Measurements from ENCODE around the gene CFD.
"Not testable (repeated sequence)": the region's sequence is repeated elsewhere in the genome, so short reads cannot be mapped to it uniquely, and the experiment has no call there.

CFD gene

DNA sequence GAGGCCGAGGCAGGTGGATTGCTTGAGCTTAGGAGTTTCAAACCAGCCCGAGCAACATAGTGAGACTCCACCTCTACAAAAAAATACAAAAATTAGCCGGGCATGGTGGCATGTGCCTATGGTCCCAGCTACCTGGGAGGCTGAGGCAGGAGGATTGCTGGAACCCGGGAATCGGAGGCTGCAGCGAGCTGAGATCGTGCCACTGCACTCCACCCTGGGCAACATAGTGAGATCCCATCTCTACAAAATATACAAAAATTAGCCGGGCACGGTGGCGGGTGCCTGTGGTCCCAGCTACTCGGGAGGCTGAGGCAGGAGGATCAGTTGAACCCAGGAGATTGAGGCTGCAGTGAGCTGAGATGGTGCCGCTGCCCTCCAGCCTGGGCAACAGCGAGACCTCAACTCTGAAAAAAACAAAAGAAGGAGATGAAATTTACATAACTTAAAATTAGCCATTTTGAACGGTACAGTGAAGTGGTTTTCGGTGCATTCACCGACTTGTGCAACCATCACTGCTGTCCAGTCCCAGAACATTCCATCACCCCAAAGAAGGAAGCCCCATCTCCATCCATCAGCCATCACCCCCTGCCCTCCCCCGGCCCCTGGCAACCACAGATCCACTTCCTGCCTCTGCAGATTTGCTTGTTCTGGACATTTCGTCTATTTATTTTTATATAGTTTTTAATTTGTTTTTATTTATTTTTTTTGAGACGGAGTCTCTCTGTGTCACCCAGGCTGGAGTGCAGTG lies 33.4 kb upstream of the CFD start:
- no peak for DNase-seq (ENCODE audit: low read depth)

GRCh38 chr19:827314-827709 lies 32.2 kb upstream of the CFD start:
- no peak for DNase-seq (ENCODE audit: low read depth)

DNA sequence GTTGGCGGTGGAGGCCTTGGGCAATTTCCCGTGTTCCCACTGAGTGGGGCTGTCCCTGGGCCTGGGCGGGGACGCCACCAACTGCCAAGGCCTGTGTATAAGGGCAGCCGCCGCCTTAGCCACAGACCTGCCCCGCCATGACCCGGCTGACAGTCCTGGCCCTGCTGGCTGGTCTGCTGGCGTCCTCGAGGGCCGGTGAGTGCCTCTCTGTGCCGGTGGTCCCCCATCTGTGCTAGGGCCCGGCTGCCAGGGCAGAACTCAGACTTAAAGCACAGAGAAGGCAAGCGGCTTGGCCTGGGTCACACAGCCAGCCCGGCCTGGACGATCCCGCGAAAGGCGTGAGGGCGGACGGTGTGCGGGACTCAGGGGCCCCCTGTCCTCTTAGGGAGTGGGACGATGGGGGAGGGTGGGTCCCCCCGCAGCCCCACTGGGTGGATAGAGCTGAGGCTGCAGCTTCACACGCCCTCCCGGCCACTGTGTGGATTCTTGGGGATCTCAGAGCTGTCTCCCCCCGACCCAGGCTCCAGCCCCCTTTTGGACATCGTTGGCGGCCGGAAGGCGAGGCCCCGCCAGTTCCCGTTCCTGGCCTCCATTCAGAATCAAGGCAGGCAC lies 31.6 kb upstream of the CFD start, which contains the start of gene AZU1:
Gene AZU1, plus strand, starts transcription at position 128 of the 612 bp plus-strand sequence. Its CDS starts 10 bp downstream, at position 138.
- DNase-seq (ENCODE audit: low read depth), result no peak

- DNase-seq (ENCODE audit: low read depth), result no peak
Measured at GRCh38 chr19:829129-829758, 30.2 kb upstream of the CFD start.

- DNase-seq (ENCODE audit: low read depth), result no peak
Measured at GRCh38 chr19:831407-832369, 27.8 kb upstream of the CFD start.

DNA sequence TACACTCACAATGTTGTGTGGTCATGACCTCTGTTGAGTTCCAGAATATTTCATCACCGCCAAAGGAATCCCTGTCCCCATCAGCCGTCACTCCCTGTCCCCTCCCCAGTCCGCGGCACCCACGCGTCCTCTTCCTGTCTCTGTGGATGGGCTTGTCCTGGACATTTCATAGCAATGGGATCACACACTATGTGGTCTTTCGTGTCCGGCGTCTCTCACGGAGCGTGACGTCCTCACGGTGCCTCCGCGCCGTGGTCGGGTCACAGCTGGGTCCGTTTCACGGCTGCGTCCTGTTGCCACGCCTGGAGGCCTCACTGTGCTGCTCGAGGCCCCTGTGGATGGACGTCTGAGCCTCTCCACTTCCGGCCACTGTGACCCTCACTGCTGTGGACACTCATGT lies 25.2 kb upstream of the CFD start:
- DNase-seq (ENCODE audit: low read depth), result no peak

DNA sequence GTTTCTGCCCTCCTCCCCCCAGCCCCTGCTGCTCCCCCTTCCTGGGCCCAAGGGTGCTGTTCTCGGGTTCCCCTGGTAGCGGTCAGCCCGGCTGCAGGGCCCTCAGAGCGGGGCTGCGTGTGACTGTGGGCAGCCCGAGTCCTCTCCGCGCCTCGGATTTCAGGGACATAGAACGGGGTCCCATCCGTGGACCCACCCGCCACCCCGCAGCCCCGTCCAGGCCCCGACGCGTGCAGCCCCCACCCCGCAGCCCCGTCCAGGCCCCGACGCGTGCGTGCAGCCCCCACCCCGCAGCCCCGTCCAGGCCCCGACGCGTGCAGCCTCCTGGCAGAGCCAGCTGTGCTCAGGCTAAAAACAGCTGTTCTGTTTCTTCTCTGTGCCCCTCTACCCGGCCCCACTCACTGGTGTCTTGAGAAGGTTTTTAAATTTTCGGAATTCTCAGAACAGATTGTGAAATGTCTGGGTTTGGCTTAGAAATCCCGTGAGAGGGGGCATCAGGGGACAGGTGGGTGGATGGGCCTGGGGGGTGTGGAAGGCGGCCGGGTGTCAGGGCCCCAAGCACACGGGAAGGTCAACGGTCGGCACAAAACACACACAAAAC lies 24.2 kb upstream of the CFD start:
- no peak for DNase-seq (ENCODE audit: low read depth)

- DNase-seq (ENCODE audit: low read depth), result no peak
Measured at GRCh38 chr19:840519-841206, 18.8 kb upstream of the CFD start, which contains the start of gene PRTN3. Gene PRTN3, plus strand, starts transcription at chr19:840999. Its CDS starts 10 bp downstream, at chr19:841009.

DNA sequence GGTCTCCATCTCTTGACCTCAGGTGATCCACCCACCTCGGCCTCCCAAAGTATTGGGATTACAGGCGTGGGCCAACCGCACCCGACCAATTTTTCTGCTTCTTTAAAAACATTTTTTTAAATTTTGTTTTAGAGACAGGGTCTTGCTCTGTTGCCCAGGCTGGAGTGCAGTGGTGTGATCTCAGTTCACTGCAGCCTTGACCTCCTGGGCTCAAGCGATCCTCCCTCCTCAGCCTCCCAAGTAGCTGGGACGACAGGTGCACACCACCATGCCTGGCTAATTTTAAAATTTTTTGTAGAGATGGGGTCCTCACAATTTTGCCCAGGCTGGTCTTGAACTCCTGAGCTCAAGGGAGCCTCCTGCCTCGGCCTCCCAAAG lies 16.7 kb upstream of the CFD start:
- not testable (repeated sequence) for DNase-seq (ENCODE audit: low read depth)

DNA sequence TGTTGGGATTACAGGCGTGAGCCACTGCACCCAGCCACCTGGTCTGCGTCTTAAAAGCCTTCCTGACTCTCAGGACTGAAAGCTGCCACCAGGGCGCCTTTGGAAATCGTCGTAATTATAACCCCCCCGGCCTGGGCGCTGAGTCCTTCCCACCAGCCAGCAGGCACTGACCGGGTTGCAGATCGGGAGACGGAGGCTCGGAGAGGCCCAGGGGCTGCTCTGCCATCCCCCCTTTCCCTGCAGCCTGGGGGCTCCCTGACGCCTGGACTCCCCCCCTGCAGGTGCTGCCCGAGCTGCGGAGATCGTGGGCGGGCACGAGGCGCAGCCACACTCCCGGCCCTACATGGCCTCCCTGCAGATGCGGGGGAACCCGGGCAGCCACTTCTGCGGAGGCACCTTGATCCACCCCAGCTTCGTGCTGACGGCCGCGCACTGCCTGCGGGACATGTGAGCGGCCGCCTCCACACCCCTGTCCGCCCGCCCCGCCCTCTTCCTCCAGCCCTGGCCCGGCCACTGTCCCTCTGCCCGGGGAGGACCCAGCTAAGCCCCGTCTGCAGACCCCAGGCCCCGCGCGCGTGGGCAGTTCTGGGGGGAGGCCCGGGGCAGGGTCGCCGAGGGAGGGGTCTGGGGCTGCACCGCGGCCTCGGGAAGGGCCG lies 16.2 kb upstream of the CFD start:
- no peak for DNase-seq (ENCODE audit: low read depth)

GRCh38 chr19:843836-844545 lies 15.5 kb upstream of the CFD start:
- no peak for DNase-seq (ENCODE audit: low read depth)

DNA sequence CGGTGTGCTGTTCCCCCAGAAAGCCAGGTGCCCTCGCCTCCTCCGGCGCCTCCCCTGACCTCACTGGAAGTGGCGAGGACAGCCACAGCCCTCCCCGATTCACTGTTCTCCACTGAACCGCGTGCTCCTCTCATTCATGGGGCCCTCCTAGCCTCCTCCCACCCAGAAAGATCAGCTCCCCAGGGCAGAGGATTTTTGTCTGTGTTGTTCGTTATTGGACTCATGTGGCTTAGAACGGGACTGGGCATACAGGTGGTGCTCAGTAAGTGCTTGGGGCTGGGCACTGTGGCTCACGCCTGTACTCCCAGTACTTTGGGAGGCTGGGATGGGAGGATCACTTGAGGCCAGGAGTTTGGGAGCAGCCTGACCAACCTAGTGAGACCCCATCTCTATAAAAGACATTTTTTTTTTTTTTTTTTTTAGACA lies 14.9 kb upstream of the CFD start:
- DNase-seq (ENCODE audit: low read depth), result no peak

DNA sequence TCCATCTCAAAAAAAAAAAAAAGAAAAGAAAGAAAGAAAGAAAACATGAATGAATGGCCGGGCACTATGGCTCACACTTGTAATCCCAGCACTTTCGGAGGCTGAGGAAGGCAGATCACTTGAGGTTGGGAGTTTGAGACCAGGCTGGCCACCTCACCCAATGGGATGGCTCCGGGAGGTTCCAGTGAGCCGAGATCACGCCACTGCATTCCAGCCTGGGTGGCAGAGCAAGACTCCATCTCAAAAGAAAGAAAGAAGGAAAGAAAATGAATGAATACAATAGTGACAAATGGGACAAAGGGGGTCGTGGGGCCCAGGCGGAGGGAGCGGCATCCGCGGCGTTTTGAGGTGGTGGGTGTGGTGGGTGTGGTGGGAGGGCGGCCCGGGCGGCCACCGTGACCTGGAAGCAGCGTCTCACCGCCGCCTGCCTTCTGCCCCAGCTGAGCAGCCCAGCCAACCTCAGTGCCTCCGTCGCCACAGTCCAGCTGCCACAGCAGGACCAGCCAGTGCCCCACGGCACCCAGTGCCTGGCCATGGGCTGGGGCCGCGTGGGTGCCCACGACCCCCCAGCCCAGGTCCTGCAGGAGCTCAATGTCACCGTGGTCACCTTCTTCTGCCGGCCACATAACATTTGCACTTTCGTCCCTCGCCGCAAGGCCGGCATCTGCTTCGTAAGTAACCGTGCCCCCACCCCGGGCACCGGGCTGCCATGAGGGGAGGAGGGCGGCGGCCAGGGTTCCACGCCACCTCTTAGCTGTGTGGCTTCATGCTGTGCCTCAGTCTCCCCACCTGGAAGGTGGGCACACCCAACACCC lies 13.6 kb upstream of the CFD start:
- no peak for DNase-seq (ENCODE audit: low read depth)

DNA sequence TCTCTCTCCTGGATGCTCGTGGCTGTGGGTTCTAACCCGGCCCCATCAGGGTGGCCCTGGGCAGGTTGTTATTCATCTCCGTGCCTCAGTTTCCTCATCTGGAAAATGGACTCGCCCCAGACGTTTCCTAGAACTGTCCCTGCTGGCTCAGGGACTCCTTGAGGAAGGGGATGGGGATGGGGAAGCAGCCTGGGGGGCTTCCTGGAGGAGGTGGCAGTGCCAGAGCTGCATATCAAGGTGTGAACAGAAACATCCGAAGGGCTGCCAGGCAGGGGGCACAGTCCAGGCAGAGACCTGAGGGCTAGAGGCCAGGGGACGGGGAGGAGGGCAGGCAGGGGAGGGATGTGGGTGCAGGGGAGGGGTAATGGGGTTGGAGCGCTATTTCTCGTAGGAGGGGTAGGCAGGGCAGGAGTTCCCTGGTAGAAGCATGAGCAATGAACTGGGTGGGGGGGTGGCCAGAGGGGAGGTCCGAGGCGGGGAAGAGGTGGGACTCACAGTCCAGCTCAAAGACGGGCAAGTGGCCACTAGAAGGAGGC lies 11.0 kb upstream of the CFD start:
- DNase-seq (ENCODE audit: low read depth), result no peak

DNA sequence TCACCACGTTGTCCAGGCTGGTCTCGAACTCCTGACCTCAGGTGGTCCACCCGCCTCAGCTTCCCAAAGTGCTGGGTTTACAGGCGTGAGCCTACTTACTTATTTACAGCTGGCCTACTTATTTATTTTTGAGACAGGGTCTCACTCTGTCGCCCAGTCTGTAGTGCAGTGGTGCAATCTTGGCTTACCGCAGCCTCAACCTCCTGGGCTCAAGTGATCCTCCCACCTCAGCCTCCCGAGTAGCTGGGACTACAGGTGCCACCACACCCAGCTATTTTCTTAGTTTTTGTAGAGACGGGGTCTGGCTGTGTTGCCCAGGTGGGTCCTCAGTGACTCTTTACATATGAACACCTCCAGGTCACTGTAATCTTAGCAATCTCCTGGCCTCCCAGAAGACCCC lies 10.3 kb upstream of the CFD start:
- not testable (repeated sequence) for DNase-seq (ENCODE audit: low read depth)

DNA sequence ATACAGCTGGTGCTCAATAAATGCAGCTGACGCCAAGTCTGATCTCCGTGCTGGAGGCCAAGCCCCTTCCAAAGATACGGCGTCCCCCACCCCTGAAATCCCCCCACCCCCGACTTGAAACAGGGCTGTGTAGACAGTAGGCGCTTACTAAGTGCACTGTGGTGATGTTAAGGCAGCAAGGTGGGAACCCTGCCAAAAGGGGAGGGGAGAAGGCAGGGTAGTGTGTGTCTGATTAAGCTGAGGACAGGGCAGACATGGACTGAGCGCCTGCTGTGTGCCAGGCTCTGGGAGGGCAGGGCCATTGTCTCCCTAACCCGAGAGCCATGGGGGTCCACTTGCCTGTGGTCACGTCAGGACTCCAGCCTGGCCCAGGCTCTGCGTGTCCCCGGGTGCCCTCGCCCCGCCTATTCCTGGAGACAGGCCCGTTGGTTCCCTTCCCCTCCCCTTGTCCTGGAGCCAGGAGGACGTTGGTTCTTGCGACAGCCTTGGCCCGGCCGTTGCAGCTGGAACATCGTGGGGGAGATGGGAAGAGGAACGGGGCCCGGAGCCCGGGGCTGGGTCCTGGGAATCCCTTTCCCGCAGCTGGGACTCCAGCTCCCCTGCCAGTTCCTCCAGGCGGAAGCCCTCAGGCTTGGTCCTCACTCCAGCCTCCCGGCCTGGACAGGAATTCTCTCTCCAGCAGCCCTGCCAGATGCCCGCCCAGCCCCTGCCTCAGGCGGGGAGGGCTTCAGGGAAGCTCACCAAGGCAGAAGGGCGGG lies 9.1 kb upstream of the CFD start:
- peak; percentile 74 for DNase-seq (ENCODE audit: low read depth)

DNA sequence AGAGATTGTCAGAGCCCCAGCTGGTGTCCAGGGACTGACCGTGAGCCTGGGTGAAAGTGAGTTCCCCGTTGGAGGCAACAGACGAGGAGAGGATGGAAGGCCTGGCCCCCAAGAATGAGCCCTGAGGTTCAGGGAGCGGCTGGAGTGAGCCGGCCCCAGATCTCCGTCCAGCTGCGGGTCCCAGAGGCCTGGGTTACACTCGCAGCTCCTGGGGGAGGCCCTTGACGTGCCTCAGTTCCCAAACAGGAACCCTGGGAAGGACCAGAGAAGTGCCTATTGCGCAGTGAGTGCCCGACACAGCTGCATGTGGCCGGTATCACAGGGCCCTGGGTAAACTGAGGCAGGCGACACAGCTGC lies 8.5 kb upstream of the CFD start:
- DNase-seq (ENCODE audit: low read depth), result no peak
